COLO829 (cell line): ENCODE data around the gene ZBTB16.
"Not testable (repeated sequence)": the region's sequence is repeated elsewhere in the genome, so short reads cannot be mapped to it uniquely, and the experiment has no call there.

Experiments
- DNase-seq: peaks from one replicate; pipeline ENCODE4 v3.0.0; 2012; ENCODE audit warnings: low spot score

ZBTB16 gene

DNA sequence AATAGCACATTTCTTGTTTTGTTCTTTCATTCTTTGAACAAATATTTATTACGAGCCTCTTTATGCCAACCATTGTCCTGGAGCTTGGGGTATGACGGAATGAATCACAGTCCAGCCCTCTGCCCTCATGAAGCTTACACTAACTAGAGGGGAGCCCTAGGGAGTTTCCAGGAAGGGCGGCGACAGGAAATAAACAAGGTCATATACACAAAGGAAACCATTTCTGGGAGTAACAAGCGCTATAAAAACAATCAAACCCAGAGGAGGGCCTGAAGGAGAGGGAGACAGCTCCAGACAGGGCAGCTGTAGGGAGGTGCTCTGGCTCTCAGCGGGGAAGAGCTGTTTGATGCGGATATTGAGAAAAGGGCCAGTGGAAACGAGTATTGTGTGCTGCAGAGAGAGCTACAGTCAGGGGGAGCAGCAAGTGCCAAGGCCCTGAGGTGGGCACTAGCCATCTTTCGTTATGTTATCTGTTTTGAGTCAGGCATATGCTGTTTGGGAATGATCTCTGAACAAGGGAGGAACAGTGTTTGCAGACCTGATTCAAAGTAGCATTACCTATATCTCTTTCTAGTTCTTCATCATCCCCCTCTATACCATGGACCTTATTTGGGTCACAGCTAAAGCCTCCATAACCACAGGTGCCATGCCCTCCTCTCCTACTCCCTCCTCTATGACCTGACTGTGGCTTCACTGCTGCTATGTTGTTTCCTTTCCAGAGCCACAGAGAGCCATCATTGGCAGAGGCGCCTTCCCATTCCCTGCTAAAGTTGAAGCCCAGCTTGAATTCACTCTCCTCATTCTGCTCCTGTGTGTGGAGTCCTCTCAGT is 15.3 kb upstream of the ZBTB16 start:
- no peak for DNase-seq

DNA sequence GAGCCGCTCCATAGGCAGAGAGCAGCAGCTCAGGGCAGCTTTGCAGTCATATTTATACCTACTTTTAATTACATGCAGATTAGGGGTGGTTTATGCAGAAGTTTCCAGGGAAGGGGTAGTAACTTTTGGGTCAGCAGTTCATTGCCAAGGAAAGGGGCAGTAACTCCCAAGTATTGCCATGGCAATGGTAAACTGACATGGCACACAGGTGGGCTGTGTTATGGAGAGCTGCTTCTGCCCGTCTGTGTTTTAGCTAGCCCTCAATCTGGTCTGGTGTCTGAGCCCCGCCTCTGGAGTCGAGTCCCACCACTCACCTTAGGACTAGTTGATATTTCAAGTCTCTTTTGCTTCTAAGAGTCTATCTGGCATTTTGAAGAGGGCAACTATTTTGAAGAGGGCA is 12.2 kb upstream of the ZBTB16 start:
- DNase-seq = no peak

DNA sequence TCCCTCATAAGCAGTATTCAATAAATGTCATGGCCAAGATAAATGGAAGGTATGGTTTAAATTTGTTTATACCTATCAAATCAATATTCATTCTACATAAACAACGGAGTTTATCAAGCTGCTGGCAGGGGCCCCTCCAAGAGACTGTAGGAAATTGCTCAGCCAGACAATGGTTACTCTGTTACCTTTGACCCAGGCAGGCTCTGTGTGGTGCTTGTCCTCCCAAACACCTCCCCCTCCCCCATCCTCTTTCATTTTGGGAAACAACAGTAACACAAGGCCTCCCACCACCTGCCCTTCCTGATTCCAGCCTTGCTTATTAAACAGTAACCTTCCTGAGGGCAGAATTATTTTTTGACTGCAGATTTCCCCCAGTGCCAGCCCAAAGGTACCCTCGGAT is 10.5 kb upstream of the ZBTB16 start:
- DNase-seq = no peak

DNA sequence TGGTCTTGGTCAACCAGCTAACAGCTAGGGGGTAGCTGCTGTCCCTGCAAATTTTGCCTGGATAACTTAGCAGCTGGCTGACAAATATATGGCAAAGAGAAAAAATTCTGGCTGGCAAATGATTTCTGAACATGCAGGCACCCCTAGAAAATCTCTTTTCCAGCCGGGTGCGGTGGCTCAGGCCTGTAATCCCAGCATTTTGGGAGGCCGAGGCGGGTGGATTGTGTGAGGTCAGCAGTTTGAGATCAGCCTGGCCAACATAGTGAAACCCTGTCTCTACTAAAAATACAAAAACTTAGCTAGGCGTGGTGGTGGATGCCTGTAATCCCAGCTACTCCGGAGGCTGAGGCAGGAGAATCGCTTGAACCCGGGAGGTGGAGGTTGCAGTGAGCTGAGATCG is 9.7 kb upstream of the ZBTB16 start:
- DNase-seq = not testable (repeated sequence)

DNA sequence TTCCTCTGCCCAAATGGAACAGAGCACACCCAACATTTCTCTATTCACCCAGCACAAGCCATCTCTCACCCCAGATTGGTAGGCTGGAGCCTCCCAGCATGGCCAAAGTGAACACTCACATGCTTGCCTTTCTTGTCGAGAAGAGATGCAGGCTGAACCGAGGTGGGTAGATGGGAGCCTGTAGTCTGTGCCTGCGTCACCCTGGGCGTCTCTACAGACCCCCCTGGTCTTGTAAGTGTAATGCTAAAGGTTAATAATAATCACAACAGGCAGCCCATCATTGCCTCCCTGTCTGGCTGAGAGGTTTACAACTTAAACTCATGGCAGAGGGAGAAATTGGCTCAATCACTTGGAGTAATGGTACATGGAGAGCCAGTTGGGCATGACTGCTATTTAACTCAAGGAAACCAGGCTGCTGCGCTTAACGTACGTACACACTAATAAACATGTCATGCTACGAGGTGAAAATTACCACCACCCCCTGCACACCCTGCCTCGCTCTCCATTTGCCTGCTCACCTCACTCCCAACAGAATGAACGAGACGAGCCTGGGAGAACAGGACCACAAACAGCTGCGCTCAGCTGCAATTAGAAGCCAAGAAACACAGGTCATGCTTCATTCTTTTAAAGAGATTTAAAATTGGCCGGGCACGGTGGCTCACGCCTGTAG is 9.1 kb upstream of the ZBTB16 start:
- no peak for DNase-seq

DNA sequence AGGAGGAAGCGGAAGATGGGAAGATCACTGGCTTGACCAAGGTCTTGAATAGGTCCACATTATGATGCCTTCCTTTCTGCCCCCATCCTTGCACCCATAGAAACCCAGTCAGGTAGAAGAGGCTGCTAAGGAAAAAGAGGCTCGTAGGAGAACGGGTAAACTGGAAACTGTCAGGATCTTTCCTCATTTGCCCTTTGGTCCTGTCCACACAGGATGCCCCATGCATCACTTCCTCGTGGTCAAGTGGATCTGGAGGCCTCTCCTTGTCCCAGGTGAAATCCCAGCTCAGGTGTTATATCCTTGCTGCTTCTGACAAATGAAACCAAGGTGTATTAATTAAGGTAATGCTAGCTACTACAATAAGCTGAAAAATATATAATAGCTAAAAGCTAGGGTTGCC is 8.0 kb upstream of the ZBTB16 start:
- DNase-seq = no peak

DNA sequence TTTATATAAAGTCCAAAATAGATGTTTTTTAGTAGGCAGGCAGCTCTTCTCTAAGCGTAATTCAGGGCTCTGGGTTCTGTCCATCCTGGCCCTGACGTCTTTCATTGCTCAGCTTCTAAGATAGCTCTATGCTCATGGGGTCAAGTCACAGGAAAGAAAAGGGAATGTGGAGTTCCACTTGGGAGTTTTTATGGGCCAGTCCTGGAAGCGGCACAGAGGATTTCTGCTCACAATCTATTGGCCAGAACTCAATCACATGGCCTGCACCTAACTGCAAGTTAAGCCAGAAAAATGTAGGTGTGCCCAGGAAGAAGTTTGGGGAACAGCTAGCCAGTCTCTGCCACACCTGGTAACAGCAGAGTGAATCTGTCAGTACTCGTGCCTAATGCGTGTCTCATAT is 7.4 kb upstream of the ZBTB16 start:
- no peak for DNase-seq

DNA sequence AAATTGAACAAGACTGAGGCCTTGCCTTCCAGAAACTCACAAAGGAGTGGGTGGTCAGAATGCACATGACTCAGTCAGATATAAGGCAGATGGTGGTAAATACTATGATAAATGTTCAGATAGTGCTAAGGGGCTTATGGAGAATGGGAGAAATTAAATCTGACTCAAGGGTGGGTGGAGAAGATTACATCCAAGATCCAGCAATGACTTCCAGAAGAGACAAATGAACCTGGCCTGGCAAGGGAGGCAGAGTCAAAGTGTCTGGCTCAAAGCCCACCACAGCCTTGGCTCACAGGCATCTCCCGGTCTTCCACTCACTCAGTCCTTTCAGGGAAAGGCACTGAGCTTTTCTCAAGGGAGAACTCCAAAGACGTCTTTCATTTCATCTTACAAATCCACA is 6.1 kb upstream of the ZBTB16 start:
- DNase-seq = no peak

DNA sequence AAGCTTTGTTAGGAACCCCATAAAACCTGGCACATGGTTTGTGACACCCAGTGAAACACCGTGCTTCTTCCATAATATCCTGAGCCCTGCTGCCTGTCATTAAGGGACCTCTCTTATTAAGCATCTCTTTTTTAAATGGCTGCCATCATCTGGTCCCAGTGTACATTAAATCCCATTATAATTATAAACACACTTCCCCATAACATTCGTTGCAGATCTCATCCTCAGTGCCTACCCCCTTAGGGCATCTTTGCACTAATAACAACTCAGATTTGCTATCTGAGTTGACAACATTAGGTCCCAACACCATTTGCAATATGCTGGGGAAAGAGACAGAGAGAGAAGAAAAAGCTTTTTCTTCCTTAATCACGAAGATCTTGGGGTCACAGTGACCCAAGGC is 4.7 kb upstream of the ZBTB16 start:
- no peak for DNase-seq

DNA sequence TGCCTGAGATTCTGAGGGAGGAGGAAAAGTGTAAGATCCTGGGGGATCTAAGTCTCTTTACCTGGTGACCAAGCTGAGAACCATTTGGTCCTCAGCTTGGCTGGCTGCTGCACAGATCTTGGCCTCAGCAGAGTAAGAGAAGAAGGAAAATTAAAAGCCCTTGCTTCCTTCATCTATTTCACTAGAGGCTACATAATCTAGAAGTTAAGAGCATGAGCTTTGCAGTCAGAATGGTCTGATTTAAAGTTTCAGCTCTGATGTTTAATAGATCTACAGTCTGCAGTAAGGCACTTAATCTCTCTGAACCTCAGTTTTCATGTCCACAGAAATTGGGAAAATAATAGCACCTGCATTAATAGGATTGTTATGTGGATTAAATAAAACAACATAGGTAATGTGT is 3.1 kb upstream of the ZBTB16 start:
- no peak for DNase-seq

DNA sequence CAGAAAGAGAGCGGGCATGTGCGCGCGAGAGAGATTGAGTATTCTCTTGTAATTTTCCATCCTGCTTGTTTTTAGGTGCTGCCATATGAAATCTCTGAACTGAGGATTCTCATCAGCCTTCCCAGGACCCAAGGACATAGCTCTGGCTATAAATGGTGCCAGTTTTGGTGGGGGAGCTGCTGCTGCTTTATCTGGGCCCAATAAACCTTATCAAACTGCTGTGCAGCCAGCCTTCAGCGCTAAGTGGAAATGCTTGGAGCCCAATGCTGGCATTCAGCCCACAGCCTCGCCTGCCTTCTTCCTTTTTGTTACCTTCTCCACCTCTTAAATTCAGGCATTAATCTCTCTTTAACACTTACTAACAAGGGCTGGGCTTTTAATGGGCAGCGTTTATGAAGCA is 2.4 kb upstream of the ZBTB16 start:
- DNase-seq = no peak

DNA sequence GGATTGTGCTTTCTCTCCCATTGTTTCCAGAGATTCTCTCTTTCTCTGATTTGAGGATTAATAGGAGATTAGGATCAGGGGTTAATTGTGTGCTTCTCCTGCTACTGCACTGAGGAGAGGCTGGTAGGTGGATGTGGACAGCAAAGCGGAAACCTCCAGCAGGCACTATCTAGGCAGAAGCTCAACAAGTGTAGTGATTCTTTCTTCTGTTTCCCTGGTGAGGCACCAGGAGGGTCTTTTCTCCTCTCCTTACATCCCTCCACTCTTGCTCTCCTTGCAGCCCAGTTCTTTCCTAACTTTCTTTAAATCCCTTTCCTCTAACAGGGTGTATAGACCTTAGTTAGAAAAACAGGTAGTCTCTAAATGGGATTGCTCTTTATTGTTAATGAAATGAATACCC is 1.9 kb upstream of the ZBTB16 start:
- DNase-seq = no peak

DNA sequence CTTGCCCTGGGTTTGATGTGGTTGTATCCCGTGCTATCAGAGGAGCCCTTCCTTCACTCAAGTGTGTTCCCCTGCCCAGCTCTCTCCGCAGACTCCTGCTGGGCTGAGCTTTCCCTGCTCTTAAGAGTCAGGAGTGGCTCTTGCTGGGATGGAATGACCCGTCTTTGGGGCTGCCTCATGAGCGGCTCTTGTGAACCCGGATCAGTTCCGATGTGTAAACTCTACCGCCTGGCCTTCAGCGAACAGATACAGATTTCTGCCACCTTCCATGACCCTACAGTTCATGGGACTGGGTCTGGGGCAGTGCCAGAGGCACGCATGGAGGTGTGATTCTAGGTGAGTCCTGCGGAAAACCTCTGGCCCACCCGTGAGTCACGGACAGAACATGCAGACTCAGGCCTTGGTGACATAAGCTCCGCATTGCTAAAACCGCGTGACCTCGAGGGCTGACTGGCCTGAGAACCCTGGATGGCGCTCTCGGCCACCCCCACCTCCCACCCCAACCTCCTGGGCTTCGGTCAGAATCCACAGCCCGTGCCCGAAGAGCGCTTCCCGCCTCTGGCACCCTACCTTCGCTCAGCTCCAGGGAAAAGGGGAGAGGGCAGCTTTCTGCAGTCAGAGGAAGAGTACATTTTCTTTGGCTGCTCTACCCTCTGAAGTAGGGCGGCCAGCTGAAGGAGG is 1.3 kb upstream of the ZBTB16 start:
- DNase-seq = no peak

DNA sequence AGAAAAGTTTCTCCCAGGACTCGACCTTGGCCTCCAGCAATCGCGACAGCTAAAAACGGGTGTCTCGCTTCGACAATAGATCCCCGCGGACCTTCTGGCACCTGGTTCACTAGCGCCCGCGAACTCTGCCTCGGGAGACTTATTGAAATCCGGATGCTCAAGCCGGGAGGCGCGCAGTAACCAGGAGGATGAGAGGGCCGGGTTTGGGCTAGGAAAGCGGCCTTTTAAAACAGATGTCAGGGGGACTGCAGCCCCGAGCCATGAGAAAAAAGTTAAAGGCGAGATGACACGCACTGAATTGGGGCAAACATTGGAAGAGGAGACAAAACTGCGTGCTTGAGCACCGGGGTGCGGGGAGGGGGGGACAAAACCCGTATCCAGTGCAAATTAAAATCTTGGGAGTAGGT is 637 bp upstream of the ZBTB16 start:
- DNase-seq = no peak

DNA sequence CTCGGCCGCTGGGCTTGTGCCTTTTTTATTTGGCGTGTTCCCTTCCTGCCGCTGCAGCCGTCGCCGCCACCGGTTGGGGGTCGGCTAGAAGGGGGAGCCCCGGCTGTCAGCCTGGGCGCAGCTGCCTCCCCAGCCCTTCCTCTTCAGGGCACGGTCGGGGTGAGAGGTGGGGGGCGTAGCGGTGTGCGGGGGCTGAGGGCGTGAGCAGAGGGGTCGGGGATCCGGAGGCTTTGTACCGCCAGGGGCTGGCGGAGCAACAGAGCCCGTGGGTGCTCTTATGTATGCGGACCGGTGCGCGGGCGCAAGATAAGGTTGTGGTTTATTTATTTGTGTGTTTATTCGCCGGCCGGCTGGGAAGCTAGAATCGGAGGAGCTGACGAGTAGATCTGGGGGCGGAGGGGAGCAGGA is 477 bp downstream of the ZBTB16 start:
- no peak for DNase-seq

DNA sequence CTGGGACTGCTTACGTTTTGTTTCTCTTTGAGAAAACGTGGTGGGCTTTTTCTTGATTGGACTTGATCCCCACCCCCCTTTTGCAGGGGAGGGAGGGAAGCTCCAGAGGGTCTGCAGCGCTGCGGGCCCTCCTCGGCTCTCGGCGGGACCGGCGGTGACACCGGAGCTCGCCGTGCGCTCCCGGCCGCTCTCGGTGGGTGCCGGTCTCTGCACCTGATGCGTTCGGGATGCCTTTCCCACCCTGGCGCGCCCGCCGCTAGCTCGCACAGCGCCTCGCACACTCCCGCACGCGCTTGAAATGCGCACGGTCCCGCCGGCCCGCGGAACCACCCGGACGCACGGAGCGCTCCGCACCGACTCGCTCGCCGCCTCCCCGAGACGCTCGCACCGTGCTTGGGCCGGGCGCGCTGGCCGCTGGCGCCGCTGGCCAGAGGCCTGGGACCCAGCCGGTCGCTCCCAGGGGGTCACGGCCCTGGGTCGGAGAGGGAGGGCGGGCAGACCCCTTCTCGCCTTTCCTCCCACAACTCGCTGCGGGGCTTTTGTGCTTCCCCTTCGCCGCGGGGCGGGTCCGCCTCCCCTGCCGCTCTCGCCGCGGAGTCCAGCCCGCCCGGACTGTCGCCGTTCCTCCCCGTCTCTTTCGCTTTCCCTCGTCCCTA is 1.0 kb downstream of the ZBTB16 start:
- DNase-seq = no peak

DNA sequence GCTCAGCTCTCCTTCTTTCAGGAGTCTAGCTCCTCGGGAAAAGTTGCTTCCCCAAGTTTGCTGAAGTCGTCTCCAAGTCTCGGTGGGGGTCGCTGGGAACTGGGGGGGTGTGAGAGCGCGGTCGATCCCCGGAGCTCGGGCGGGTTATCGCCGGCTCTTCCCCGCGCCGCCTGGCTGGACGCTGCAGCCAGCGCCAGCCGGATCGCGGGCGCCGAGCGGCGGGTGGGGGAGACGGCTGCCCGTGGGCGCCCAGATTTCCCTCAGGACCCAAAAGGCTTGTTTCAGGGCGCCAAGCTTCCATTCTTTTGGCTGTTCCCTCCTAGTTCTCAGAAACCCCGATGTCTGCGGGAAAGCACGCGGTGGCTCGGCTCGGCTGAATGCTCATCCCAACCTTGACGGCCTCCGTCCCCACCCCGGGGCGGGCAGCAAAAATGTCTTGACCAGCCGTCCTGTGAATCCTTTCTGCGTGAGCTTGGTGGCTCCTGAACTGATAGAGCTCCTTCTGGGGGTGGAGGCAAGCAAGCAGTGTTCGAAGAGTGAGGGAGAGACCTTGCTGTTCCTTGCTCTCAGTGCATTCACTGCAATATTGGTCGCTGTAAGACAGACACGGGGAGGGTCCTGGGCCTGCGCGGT is 1.7 kb downstream of the ZBTB16 start:
- no peak for DNase-seq

DNA sequence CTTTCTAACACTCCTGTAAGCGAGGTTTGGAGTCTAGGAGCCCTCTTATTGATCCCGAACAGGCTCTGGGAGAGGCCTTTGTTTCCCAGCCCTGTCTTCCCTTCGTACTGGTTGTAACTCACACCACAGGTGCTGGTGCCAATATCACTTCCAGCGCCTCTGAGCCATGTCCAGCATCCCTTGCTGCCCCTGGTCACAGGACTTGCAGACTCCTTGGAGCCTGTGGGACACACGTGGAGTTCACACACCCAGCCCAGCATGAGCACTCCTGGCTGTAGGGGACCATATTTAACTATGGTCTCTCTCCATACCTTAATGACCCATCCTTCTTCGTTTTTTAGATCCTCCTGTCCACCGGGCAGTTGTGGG is 2.2 kb downstream of the ZBTB16 start:
- no peak for DNase-seq

DNA sequence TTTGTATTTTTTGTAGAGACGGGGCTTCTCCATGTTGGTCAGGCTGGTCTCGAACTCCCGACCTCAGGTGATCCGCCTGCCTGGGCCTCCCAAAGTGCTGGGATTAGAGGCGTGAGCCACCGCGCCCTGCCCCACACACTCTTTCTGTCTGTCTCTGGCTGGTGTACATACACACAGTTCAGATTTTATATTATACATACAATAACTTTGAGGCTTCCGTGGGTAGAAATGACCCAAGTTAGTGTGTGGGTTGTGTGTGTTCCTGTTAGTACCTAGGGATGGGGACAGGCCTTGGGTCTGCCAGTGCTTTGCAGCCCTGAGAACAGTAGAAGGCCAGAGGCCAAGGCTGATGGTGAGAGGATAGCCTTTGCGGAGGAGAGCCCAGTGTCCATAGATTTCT is 2.8 kb downstream of the ZBTB16 start:
- DNase-seq = no peak

DNA sequence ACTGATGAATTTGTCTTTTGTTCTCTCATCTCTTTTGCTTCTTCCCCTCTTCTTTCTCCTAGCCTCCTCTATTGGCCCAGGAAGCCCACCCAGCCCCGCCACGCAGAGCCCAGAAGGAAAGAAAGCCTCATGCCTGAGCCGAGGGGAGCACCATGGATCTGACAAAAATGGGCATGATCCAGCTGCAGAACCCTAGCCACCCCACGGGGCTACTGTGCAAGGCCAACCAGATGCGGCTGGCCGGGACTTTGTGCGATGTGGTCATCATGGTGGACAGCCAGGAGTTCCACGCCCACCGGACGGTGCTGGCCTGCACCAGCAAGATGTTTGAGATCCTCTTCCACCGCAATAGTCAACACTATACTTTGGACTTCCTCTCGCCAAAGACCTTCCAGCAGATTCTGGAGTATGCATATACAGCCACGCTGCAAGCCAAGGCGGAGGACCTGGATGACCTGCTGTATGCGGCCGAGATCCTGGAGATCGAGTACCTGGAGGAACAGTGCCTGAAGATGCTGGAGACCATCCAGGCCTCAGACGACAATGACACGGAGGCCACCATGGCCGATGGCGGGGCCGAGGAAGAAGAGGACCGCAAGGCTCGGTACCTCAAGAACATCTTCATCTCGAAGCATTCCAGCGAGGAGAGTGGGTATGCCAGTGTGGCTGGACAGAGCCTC is 3.8 kb downstream of the ZBTB16 start:
- DNase-seq = no peak

DNA sequence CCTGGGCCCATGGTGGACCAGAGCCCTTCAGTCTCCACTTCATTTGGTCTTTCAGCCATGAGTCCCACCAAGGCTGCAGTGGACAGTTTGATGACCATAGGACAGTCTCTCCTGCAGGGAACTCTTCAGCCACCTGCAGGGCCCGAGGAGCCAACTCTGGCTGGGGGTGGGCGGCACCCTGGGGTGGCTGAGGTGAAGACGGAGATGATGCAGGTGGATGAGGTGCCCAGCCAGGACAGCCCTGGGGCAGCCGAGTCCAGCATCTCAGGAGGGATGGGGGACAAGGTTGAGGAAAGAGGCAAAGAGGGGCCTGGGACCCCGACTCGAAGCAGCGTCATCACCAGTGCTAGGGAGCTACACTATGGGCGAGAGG is 4.3 kb downstream of the ZBTB16 start:
- DNase-seq = no peak

DNA sequence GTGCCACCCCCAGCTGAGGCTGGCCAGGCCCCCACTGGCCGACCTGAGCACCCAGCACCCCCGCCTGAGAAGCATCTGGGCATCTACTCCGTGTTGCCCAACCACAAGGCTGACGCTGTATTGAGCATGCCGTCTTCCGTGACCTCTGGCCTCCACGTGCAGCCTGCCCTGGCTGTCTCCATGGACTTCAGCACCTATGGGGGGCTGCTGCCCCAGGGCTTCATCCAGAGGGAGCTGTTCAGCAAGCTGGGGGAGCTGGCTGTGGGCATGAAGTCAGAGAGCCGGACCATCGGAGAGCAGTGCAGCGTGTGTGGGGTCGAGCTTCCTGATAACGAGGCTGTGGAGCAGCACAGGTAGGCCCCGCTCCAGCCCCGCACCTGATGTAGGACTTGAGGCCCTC is 4.7 kb downstream of the ZBTB16 start:
- no peak for DNase-seq
